Body of pancreas (tissue), 4 donors: ENCODE data around the gene PLAGL2.

Source experiments
- CTCF ChIP-seq, 7 experiments: fragments of 450-650 bp in 4 of 7; fragments of 200-600 bp in 3 of 7; sonication (generic) in 3 of 7; IDR thresholded peaks; one replicate each; pipeline ENCODE4 v1.5.1; 2016 to 2019; ENCODE audit warnings: antibody characterized with exemption in 7 of 7
- POLR2A ChIP-seq, 3 donors: fragments of 450-650 bp; IDR thresholded peaks; one replicate each; pipeline ENCODE4 v1.6.1; 2016; ENCODE audit warnings: antibody characterized with exemption in 3 of 3, mild to moderate bottlenecking in 2 of 3

- TF ChIP-seq CTCF (IDR thresholded peaks at IDR 0.05), result no peak
- no peak for TF ChIP-seq POLR2A (IDR thresholded peaks at IDR 0.05)
Measured at GRCh38 chr20:32241807-32242206, 34.3 kb upstream of the PLAGL2 start.
